Suprapubic skin (tissue), 4 donors: ENCODE data around the gene PET100. TPM values are rescaled to one million over a fixed set of nuclear protein-coding genes. Genes with fewer than 3 reads are reported as not detected.

Experiments
- DNase-seq, 2 donors: peaks; one replicate each; pipeline ENCODE4 v3.0.0-alpha.2; 2019; ENCODE audit warnings: low spot score in 2 of 2
- H3K27ac ChIP-seq: fragments of 200-600 bp; sonication (generic); one replicate; pipeline ENCODE4 v1.5.1; 2019
- H3K27me3 ChIP-seq: fragments of 200-600 bp; sonication (generic); one replicate; pipeline ENCODE4 v1.5.1; 2019
- H3K36me3 ChIP-seq: fragments of 200-600 bp; sonication (generic); one replicate; pipeline ENCODE4 v1.5.1; 2019
- H3K4me1 ChIP-seq: fragments of 200-600 bp; sonication (generic); one replicate; pipeline ENCODE4 v1.5.1; 2019
- H3K4me3 ChIP-seq: fragments of 200-600 bp; sonication (generic); one replicate; pipeline ENCODE4 v1.5.1; 2019; ENCODE audit warnings: mild to moderate bottlenecking
- H3K9me3 ChIP-seq: fragments of 200-600 bp; sonication (generic); one replicate; pipeline ENCODE4 v1.5.1; 2019
- CTCF ChIP-seq, 2 donors: fragments of 200-600 bp in 1 of 2; fragments of 450-650 bp in 1 of 2; sonication (generic) in 1 of 2; IDR thresholded peaks; one replicate each; pipeline ENCODE4 v1.5.1; 2016 to 2019; ENCODE audit warnings: antibody characterized with exemption in 2 of 2, mild to moderate bottlenecking in 1 of 2, moderate library complexity in 1 of 2
- EP300 ChIP-seq: sonication (generic); formaldehyde crosslinking; IDR thresholded peaks from one replicate; pipeline ENCODE4 v1.6.1; 2017; ENCODE audit warnings: antibody characterized with exemption
- POLR2A ChIP-seq, 2 donors: fragments of 450-650 bp; IDR thresholded peaks; one replicate each; pipeline ENCODE4 v1.6.1; 2017; ENCODE audit warnings: antibody characterized with exemption in 2 of 2, mild to moderate bottlenecking in 2 of 2, moderate library complexity in 2 of 2
- POLR2AphosphoS5 ChIP-seq, 3 donors: sonication (generic); formaldehyde crosslinking; IDR thresholded peaks; one replicate each; pipeline ENCODE4 v1.6.1; 2017; ENCODE audit warnings: antibody characterized with exemption in 3 of 3
- WGBS: methylation state at CpG from one replicate; pipeline ENCODE4 v1.1.5; 2018; 5-methylcytosine and 5-hydroxymethylcytosine counted together
- total RNA-seq, 4 donors: library from RNA; depleted of rRNA; stranded (reverse); fragments of >200 nt; gene quantifications; one replicate each; pipeline ENCODE4 v1.1.0, GENCODE V29; 2016

The PET100 gene
- total RNA-seq, 4 donors from 2014 or later = 11.4 to 17.4 (median 12.6) TPM

- WGBS = 5% methylated on average over 38 of the region's 70 CpGs
- Histone ChIP-seq H3K36me3 (no peaks in the 10 kb centered on the region), H3K9me3 (no peaks in the 10 kb centered on the region), H3K27ac (peak overlapping the region; percentile 63), H3K4me1 (peaks cover 8% of the 10 kb centered on the region), H3K27me3 (peaks cover 31% of the 10 kb centered on the region), H3K4me3 (peak overlapping the region; percentile 56)
- TF ChIP-seq POLR2A (IDR thresholded peaks at IDR 0.05) (no peak), CTCF (IDR thresholded peaks at IDR 0.05) (no peak), POLR2AphosphoS5 (IDR thresholded peaks at IDR 0.05) (no peak), EP300 (no peak)
- no peak for DNase-seq
These were observed 33.2 kb upstream of the PET100 start for GRCh38 chr19:7596211-7596937.

GRCh38 chr19:7597689-7598088, 31.9 kb upstream of the PET100 start:
- Histone ChIP-seq H3K9me3 (no peaks in the 10 kb centered on the region), H3K4me3 (peak overlapping the region; percentile 56), H3K27ac (no peak overlapping the region), H3K27me3 (peaks cover 37% of the 10 kb centered on the region), H3K36me3 (no peaks in the 10 kb centered on the region), H3K4me1 (peaks cover 8% of the 10 kb centered on the region)
- DNase-seq = no peak
- TF ChIP-seq EP300 = no peak
- TF ChIP-seq POLR2AphosphoS5 (IDR thresholded peaks at IDR 0.05) = no peak
- no peak for TF ChIP-seq POLR2A (IDR thresholded peaks at IDR 0.05)
- TF ChIP-seq CTCF (IDR thresholded peaks at IDR 0.05) = no peak
- WGBS = 58% methylated on average over 9 of the region's 9 CpGs

- DNase-seq = no peak
- Histone ChIP-seq H3K9me3 (no peaks in the 10 kb centered on the region), H3K4me3 (no peak overlapping the region), H3K27ac (no peak overlapping the region), H3K27me3 (peaks cover 39% of the 10 kb centered on the region), H3K36me3 (no peaks in the 10 kb centered on the region), H3K4me1 (peaks cover 11% of the 10 kb centered on the region)
- WGBS = 64% methylated on average over 6 of the region's 6 CpGs
- TF ChIP-seq POLR2A (IDR thresholded peaks at IDR 0.05) (no peak), EP300 (no peak), POLR2AphosphoS5 (IDR thresholded peaks at IDR 0.05) (no peak), CTCF (IDR thresholded peaks at IDR 0.05) (no peak)
These were observed 31.4 kb upstream of the PET100 start for GRCh38 chr19:7598180-7598579.

- peaks cover 3% of the 10 kb centered on the region for H3K36me3 ChIP-seq
These were observed 28.9 kb upstream of the PET100 start for GRCh38 chr19:7600721-7601120.

More at GRCh38 chr19:7600721-7601120, 28.9 kb upstream of the PET100 start:
- no peak for TF ChIP-seq CTCF (IDR thresholded peaks at IDR 0.05)
- TF ChIP-seq POLR2AphosphoS5 (IDR thresholded peaks at IDR 0.05) = no peak
- Histone ChIP-seq H3K4me1 (peaks cover 11% of the 10 kb centered on the region), H3K27me3 (peaks cover 35% of the 10 kb centered on the region), H3K9me3 (no peaks in the 10 kb centered on the region), H3K27ac (no peak overlapping the region), H3K4me3 (no peak overlapping the region)
- DNase-seq = no peak
